Upper lobe of left lung (tissue), 6 donors: ENCODE data around the gene AJAP1. TPM values are rescaled to one million over a fixed set of nuclear protein-coding genes. Genes with fewer than 3 reads are reported as not detected.
A peak's percentile ranks its signal among the peaks of the same experiment; 100 is the strongest.

ENCODE experiments used
- ATAC-seq, 2 donors: fragments of 200-7000 bp; cut with Tn5 transposase; one replicate each; pipeline ENCODE4 v1.9.1; 2022; ENCODE audit warnings: mild to moderate bottlenecking in 2 of 2, moderate library complexity in 2 of 2; ENCODE audit not compliant: low FRiP score in 2 of 2
- DNase-seq, 2 donors: peaks; one replicate each; pipeline ENCODE4 v3.0.0-alpha.2; 2019 to 2020
- H3K27ac ChIP-seq, 4 donors: fragments of 200-600 bp; sonication (generic); one replicate each; pipeline ENCODE4 v1.5.1; 2016 to 2019
- H3K27me3 ChIP-seq, 4 donors: fragments of 200-600 bp; sonication (generic); one replicate each; pipeline ENCODE4 v1.5.1; 2017 to 2019
- H3K36me3 ChIP-seq, 4 donors: fragments of 200-600 bp; sonication (generic); one replicate each; pipeline ENCODE4 v1.5.1; 2016 to 2019
- H3K4me1 ChIP-seq, 4 donors: fragments of 200-600 bp; sonication (generic); one replicate each; pipeline ENCODE4 v1.5.1; 2018 to 2019
- H3K4me3 ChIP-seq, 4 donors: fragments of 200-600 bp; sonication (generic); one replicate each; pipeline ENCODE4 v1.5.1; 2017 to 2019; ENCODE audit warnings: mild to moderate bottlenecking in 2 of 4, moderate library complexity in 1 of 4
- H3K9me3 ChIP-seq, 4 donors: fragments of 200-600 bp; sonication (generic); one replicate each; pipeline ENCODE4 v1.5.1; 2018 to 2019
- CTCF ChIP-seq, 6 experiments: fragments of 450-650 bp in 4 of 6; fragments of 200-600 bp in 2 of 6; sonication (generic) in 2 of 6; IDR thresholded peaks; one replicate each; pipeline ENCODE4 v1.5.1; 2016 to 2019; ENCODE audit warnings: antibody characterized with exemption in 6 of 6
- EP300 ChIP-seq, 4 donors: sonication (generic); formaldehyde crosslinking; IDR thresholded peaks; one replicate each; pipeline ENCODE4 v1.5.1; 2017; ENCODE audit warnings: antibody characterized with exemption in 4 of 4, control low read depth in 2 of 4
- POLR2A ChIP-seq, 4 donors: fragments of 450-650 bp; IDR thresholded peaks; one replicate each; pipeline ENCODE4 v1.5.1; 2016 to 2017; ENCODE audit warnings: antibody characterized with exemption in 4 of 4, mild to moderate bottlenecking in 2 of 4
- POLR2AphosphoS5 ChIP-seq, 2 donors: sonication (generic); formaldehyde crosslinking; IDR thresholded peaks; one replicate each; pipeline ENCODE4 v1.5.1; 2017; ENCODE audit warnings: antibody characterized with exemption in 2 of 2
- WGBS, 2 donors: methylation state at CpG; one replicate each; pipeline ENCODE4 v1.1.5; 2017 to 2018; 5-methylcytosine and 5-hydroxymethylcytosine counted together
- total RNA-seq, 6 donors: library from RNA; depleted of rRNA in 4 of 6; stranded (reverse); fragments of >200 nt in 4 of 6; gene quantifications; one replicate each; pipeline versions ENCODE4 v1.1.0 to v1.2.1, GENCODE V29; 2016 to 2021
- donor health status: DM: no; HTN: no; CAD: no; lungs with moderate emphysema.
- donor health status: DM: no; HTN: yes; CAD: no; lungs with severe emphysema.

Gene AJAP1
- total RNA-seq, 6 donors from 2014 or later, result 0.54 to 4.6 (median 2.9) TPM

GRCh38 chr1:4656533-4657140 is 2.2 kb downstream of the AJAP1 start:
- 17% methylated on average over 3 to 17 of the region's 17 CpGs for WGBS, 2 donors
- no peak for ATAC-seq
- Histone ChIP-seq H3K4me1 (peaks cover 5 to 31% (median 11%) of the 10 kb centered on the region in 4 donors), H3K36me3 (no peaks in the 10 kb centered on the region), H3K9me3 (no peaks in the 10 kb centered on the region), H3K27me3 (peaks cover 0 to 51% (median 19%) of the 10 kb centered on the region in 4 donors), H3K27ac (no peak overlapping the region), H3K4me3 (peak overlapping the region in 1 of 4 donors; percentile 37)
- DNase-seq, result no peak
- TF ChIP-seq POLR2A (IDR thresholded peaks at IDR 0.05), result no peak
- no peak for TF ChIP-seq EP300 (IDR thresholded peaks at IDR 0.05)
- TF ChIP-seq CTCF (IDR thresholded peaks at IDR 0.05), result peak in 1 of 6 experiments; percentile 2
- no peak for TF ChIP-seq POLR2AphosphoS5 (IDR thresholded peaks at IDR 0.05)

GRCh38 chr1:4657244-4657789 is 2.9 kb downstream of the AJAP1 start:
- peaks cover 4 to 30% (median 11%) of the 10 kb centered on the region in 4 donors for H3K4me1 ChIP-seq
- peak overlapping the region in 1 of 4 donors; percentile 37 for H3K4me3 ChIP-seq
- H3K27ac ChIP-seq, result no peak overlapping the region
- no peaks in the 10 kb centered on the region for H3K9me3 ChIP-seq
- DNase-seq (no peak), ATAC-seq (no peak)
- H3K27me3 ChIP-seq, result peaks cover 0 to 51% (median 19%) of the 10 kb centered on the region in 4 donors
- no peaks in the 10 kb centered on the region for H3K36me3 ChIP-seq
- 18 to 24% methylated on average over 8 to 9 of the region's 9 CpGs for WGBS, 2 donors
- no peak for TF ChIP-seq CTCF (IDR thresholded peaks at IDR 0.05)
- no peak for TF ChIP-seq POLR2A (IDR thresholded peaks at IDR 0.05)
- no peak for TF ChIP-seq EP300 (IDR thresholded peaks at IDR 0.05)
- TF ChIP-seq POLR2AphosphoS5 (IDR thresholded peaks at IDR 0.05), result no peak

- no peak for ATAC-seq
- TF ChIP-seq EP300 (IDR thresholded peaks at IDR 0.05), result no peak
- no peak for TF ChIP-seq POLR2A (IDR thresholded peaks at IDR 0.05)
- TF ChIP-seq CTCF (IDR thresholded peaks at IDR 0.05), result no peak
- no peak for TF ChIP-seq POLR2AphosphoS5 (IDR thresholded peaks at IDR 0.05)
- H3K27ac ChIP-seq, result no peak overlapping the region
- H3K9me3 ChIP-seq, result no peaks in the 10 kb centered on the region
- H3K36me3 ChIP-seq, result no peaks in the 10 kb centered on the region
- no peak for DNase-seq
- peak overlapping the region in 1 of 4 donors; percentile 37 for H3K4me3 ChIP-seq
- peaks cover 0 to 48% (median 18%) of the 10 kb centered on the region in 4 donors for H3K27me3 ChIP-seq
- 23 to 29% methylated on average over 8 to 20 of the region's 24 CpGs for WGBS, 2 donors
- H3K4me1 ChIP-seq, result peaks cover 0 to 23% (median 5%) of the 10 kb centered on the region in 4 donors
These were observed 3.6 kb downstream of the AJAP1 start for GRCh38 chr1:4657960-4658541.

- no peak for TF ChIP-seq CTCF (IDR thresholded peaks at IDR 0.05)
- no peak for TF ChIP-seq POLR2AphosphoS5 (IDR thresholded peaks at IDR 0.05)
- TF ChIP-seq EP300 (IDR thresholded peaks at IDR 0.05), result no peak
- no peak for TF ChIP-seq POLR2A (IDR thresholded peaks at IDR 0.05)
- ATAC-seq (peak in 1 of 2 donors; percentile 25), DNase-seq (no peak)
- peaks cover 0 to 40% (median 11%) of the 10 kb centered on the region in 4 donors for H3K27me3 ChIP-seq
- H3K4me1 ChIP-seq, result peaks cover 0 to 20% (median 0%) of the 10 kb centered on the region in 4 donors
- WGBS, 2 donors, result 11 to 13% methylated on average over 9 to 16 of the region's 16 CpGs
- no peaks in the 10 kb centered on the region for H3K36me3 ChIP-seq
- no peak overlapping the region for H3K27ac ChIP-seq
- H3K4me3 ChIP-seq, result peak overlapping the region in 1 of 4 donors; percentile 37
- H3K9me3 ChIP-seq, result no peaks in the 10 kb centered on the region
These were observed 4.5 kb downstream of the AJAP1 start for GRCh38 chr1:4658643-4659628.
